Putamen (tissue), 1 donor: ENCODE results near the gene ARHGAP42.

Experiments used
- DNase-seq: peaks from one replicate; pipeline ENCODE4 v3.0.0-alpha.2; 2016; ENCODE audit warnings: low spot score

ARHGAP42 gene

DNA sequence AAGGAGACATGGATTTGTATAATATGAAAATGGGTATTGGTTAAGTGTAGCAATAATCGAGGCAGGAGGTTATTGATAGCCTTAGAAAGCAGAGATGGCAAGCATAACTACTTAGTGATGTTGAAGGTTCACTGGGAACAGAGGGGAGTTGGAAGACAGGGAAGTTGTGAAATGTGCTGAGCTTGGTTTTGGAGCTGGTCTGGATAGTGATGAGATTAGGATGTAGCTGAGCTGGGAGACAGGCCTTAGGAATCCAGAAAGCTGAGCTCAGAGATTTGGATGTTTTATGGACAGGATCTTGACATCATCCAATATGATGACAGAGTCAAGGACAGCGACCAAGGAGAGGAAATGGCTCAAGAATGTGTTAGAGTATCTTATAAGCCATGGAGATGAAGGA lies 113.1 kb downstream of the ARHGAP42 start:
- no peak for DNase-seq

DNA sequence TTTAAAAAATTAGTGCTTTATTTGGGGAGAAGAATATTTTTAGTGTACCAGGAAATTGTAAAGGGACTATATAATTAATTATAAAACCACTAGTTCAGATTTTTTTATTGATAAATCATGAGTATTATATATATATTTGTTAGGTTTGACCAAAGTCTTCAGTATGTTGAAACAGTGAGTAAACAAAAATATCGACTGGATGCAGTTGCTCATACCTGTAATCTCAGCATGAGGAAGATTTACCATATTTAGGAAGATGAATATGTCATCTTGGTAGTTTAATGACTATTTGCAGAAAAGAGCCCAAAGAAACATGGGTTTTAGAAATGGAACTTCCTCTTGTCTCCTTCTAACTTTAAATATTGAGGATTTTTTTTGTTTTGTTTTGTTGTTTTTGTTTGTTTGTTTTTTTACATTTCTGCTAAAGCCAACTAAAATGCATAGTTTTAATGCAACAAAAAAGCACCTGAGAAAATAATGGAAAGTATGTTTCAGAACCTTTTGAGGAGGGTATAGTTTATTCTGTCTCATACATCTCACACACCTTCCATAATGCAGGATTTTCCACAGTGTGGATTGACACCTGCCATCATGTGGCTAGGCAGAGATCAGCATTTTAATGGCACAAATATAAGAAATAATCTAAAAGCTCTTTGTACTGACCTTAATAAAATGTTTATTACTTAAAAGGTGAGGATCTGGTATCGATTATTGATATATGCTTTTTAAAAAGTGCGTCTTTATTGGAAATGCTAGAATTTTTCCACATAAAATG lies 114.3 kb downstream of the ARHGAP42 start:
- no peak for DNase-seq

DNA sequence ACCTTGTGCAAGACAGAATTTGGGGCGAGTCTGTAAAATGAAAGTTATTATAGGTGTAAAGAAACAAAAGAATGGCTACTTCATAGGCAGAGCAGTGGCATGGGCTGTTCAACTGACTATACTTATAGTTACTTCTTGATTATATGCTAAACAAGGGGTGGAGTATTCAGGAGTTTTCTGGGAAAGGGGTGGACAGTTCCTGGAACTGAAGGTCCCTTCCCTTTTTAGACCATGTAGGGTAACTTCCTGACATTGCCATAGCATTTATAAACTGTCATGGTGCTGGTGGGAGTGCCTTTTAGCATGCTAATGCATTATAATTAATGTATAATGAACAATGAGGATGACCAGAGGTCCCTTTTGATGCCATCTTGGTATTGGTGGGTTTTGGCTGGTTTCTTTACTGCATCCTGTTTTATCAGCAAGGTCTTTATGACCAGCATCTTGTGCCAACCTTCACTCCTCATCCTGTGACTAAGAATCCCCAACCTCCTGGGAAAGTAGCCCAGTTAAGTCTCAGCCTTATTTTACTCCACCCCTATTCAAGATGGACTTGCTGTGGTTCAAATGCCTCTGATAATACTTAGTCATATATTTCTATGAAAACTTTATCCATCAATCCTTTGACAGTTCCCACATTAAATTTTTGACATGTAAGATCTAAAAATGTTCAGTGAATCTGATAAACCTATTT lies 118.6 kb downstream of the ARHGAP42 start:
- DNase-seq = no peak

DNA sequence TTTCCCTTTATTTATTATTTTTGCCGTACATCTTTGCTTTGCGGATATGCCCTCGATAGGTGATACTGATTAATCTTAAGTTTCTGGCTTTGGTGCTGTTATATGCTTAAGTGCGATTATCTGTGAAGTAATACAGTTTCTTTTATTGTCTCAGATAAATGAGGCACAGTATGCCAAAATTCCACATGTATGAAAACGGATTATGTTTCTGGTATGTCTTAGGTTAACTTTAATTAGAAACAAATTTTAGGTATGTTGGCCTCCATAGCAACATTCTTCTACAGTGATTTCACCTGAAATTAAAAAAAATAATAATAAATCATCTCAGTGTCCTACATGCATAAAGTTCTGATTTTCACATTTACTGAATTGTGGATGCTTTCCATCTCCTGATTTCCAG lies 119.2 kb downstream of the ARHGAP42 start:
- no peak for DNase-seq

DNA sequence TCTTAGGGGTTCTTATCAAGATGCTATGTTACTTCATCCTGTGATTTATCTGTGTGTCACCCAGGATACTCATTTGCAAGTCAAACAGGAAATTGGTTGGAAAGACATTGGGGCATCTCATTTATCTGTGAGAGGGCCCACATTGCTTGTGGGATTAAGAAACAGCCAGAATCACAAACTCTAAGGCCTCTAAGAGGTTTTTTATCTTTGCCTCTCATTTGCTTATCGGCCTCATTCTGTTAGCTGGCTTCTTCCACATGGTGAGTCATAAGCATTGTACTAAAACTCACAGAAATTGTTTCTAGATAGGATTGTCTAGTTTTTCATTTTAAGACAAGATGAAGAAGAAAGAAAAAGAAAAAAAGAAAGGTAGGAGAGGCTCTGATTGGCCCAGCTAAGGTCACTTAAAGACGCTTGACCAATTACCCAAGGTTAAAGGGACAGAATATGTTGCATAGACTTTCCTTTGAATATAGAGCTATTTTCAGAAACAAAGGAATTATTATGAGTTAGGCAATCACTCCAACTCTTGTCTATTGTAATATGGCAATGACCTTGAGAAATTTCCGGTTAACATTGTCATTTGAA lies 121.9 kb downstream of the ARHGAP42 start:
- no peak for DNase-seq

DNA sequence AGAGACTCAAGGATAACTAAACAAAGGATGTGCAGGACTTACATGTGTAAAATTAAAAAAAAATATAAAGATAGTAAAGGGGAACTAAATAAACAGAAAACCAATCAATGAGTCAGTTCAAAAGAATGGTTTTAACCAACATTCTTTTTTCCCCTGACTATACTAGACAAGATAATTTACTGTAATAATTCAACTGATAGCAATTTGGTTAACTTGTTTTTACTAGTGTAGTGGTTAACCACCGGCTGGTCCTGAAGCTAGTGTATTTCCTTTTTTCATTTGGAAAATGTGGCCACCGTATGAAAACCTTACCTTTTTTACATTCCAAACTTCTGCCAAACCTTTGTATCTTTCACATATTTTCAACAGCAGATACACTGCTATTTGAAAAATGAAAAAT lies 123.1 kb downstream of the ARHGAP42 start:
- no peak for DNase-seq

DNA sequence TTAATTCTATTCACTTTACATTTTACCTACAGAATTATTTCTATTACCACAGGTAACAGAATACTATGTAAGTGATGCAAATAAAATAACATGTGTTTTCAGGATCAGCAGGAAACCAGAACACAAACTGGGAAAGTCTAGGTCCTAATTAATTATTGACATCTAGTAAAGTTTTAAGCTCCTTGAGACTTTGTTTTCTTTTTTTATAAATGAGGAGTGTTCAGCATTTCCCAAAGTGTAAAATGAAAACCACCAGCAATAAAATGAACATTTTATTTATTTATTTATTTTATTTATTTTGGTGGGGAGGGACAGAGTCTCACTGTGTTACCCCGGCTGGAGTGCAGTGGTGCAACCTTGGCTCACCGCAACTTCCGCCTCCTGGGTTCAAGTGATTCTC lies 123.6 kb downstream of the ARHGAP42 start:
- no peak for DNase-seq

DNA sequence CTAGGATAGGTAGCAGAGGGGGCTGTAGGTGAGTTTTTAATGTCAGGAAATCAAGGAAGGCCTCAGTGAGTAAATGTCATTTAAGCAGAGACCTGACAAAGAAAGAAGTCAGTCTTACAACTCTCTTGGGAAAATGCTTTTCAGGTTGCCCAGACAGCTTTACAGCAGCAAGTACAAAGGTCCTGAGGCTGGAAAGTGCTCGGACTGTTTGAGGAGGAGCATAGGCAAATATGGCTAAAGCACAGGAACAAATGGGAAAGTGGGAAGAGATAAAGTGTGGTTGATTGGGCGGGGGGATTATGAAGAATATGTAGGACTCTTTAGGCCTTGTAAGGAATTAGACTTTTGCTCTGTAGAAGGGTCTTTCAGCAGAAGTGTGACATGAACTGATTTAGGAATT lies 125.4 kb downstream of the ARHGAP42 start:
- DNase-seq = no peak

DNA sequence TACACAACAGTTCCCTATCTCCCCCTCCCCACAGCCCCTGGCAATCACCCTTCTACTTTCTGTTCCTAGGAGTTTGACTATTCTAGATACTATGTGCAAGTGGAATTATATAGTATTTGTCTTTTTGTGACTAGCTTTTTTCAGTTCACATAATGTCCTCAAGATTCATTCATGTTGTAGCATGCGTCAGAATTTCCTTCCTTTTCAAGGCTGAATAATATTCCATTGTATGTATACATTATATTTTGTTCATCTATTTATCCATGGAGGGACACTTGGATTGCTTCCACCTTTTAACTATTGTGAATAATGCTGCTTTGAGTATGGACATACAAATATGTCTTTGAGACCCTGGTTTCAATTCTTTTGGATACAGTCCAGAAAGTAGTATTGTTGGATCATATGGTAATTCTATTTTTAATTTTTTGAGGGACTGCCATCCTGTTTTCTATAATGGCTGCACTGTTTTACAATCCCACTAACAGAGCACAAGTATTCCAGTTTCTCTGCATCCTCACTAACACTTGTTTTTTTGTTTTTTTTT lies 128.8 kb downstream of the ARHGAP42 start:
- DNase-seq = no peak

DNA sequence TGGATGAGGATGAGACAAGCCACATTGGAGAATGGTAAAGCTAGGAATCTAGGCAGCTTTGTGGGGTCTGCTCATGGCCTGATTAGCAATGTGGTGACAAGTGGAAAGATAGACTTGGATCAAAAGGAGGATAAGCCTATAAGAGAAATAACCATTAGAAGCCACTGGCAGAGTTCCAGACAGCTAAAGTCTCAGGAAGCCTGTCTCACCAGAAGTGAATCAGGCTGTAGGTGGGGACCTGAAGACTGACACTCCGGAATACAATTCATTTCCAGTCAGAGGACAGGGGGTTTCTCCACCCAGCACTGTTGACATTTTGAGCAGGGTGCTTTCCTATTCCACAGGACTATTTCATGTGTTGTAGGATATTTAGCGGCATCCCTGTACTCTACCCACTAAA lies 129.7 kb downstream of the ARHGAP42 start:
- no peak for DNase-seq

DNA sequence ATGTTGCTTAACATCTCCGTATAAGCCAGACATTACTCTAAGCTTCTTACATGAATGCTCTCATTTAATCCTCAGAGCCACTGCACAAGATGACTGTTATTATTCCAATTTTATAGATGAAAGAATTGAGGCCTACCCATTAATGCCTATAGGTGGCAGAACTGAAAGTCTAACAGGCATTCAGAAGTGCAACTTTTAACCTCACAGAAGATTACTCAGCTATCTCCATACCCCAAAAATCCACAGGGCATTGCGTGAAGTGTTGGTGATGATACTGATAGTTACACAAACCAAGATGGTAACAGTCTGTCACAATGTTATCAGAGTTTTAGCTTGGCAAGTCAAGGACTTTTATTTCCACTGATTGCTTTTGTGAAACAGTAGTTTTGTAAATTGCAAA lies 130.5 kb downstream of the ARHGAP42 start:
- no peak for DNase-seq

DNA sequence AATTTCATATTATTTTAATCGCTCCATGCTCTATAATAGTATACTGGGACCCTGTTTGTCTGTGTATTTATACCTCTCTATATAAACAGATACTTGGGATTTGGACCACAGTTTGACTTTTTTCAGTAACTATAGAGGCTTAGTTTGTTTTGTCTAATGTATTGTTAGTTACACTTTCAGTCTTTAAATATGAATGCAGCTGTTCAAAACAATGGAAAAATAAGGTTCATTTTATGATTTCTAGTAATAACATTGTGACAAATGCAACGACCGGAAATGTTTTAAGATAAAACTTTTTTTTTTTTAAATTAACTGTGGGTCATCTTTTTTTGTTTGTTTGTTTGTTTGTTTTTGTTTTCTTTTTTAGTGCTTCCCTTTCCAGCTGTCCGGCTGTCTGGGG lies 133.5 kb downstream of the ARHGAP42 start:
- DNase-seq = no peak

DNA sequence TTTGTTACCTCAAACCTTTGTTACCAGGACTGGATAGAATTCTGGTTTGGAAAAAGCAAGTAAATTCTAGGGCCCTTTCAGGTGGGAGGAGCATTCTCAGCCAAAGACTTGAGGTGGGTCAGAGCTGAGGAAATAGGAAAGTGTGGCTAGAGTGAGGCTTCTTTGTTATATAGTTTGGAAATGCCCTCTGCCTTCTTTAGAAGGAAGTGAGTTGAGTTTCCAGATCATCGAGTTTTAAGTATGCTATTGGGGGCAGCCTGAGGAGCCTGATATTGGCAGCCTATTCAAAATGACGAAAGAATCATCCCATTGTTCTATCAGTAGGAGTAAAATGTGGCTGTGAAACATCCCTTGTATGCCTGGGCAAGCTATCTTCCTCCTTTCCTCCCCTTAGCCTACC lies 134.1 kb downstream of the ARHGAP42 start:
- no peak for DNase-seq

DNA sequence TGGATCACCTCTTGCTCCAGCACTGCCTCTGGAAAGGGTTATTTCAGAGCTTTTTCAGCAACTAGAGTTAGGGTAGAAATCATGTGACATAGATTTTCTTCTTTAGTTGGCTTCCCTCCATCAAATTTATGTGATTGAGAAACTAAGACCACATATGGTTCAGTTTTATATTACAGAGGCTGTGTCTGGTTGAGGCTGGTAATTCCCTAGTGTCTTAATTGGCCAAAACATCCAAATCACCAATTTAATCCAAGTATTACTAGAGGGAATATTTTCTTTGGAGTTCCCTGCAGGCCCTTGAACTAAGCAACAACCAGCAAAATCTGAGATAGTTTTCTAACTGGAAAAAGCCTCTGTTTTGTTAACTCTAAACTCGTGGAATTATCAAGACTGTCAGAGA lies 136.3 kb downstream of the ARHGAP42 start:
- DNase-seq = no peak

DNA sequence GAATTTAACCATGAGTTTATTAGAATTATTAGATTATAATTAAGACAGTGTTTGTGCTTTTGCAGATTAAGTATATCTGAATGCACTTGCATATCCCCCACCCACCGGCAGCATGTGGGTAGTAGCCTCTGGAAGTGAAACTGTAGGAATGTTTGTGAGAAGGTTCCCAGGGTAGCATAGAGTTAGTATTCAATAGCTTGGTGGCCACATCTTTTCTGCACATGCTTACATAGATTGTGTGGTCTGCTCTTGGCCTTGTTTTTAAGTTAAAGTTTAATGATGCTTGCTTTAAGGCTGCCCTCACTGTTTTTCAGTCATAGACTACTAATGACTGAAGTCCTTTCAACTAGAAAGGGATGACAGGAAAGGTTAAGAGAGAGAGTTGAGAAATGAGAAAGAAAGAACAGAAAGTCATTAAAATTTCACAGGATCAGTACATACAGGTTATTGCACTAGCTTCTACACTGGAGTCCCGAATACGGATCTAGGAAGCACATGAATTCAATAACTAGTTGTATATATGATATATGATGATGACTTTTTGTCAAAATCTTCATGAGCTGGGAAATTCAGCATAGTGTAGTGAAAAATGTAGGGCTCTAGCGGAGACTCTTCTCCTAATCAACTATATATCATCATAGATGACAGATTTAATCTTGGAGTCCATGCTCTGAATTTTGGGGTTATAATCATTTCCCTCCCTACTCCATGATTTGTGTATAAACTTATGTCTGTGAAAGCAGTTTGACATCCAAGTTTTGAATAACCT lies 137.1 kb downstream of the ARHGAP42 start:
- DNase-seq = no peak

DNA sequence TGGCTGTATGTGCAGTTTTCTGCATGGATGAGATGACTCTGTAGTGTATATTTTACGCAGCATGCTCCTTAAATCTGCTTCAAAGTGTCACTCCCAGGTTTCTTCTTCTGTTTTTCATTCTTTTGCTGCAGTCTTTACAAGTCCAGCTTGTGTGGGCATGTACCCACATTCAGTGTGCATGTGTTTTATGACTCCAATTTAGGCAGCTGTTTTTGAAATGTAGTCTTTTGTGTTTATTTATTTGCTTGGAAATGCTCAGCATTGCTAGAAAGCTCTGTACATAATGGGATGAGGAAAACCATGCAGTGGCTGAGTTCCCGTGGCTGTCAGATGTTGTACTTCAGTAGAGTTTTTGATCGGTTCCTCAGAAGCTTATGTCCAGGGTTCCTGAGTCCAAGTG lies 138.5 kb downstream of the ARHGAP42 start:
- no peak for DNase-seq

DNA sequence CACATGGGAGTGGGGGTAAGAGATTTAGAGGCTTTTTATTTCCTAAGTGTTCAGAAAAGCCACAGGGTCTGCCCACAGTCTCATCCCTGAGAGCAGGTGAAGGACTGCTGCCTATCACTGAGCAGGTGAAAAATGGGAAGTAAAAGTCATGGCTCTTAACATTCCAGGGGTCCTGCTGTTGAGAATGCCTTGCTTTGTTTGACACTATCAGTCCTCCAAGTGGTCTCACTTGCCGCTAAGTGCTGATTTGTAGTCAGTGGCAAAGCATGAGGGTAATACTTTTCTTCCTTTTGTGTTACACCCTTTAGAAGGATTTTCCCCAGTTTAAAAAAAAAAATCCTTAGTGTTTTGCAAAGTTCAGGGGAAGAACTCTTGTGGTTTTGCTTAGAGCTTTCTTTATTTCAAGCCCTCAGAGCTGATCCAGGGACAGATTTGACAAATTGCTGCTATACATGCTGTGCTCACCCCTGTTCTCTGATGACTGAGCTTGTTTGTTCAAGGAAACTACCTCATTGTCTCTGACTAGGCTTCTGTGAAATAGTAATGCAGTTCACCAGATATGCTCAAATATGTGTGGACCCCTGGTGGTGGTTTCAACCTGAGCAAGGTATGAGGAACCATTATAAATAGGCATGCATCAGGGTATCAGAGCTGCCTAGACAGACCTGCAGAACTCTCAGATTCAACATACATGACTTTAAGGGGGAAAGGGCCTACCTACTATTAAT lies 141.0 kb downstream of the ARHGAP42 start:
- no peak for DNase-seq

DNA sequence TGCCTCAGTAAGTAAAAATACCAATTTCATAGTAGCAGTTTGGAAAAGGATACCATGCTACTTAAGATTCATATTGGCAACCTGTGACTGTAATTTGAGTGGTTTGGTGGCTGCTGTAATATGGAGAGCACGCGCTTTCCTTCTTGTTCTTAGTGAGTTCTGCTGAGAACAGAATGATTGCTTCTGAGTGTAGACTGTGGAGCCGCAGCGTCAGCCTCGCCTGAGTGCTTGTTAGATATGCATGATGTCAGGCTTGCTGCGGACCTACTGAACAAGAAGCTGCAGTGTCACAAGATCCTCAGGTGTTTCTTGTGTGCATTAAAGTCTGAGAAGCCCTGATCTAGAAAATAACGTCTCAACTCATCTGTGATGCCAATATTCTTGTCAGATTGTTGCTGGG lies 143.2 kb downstream of the ARHGAP42 start:
- no peak for DNase-seq

DNA sequence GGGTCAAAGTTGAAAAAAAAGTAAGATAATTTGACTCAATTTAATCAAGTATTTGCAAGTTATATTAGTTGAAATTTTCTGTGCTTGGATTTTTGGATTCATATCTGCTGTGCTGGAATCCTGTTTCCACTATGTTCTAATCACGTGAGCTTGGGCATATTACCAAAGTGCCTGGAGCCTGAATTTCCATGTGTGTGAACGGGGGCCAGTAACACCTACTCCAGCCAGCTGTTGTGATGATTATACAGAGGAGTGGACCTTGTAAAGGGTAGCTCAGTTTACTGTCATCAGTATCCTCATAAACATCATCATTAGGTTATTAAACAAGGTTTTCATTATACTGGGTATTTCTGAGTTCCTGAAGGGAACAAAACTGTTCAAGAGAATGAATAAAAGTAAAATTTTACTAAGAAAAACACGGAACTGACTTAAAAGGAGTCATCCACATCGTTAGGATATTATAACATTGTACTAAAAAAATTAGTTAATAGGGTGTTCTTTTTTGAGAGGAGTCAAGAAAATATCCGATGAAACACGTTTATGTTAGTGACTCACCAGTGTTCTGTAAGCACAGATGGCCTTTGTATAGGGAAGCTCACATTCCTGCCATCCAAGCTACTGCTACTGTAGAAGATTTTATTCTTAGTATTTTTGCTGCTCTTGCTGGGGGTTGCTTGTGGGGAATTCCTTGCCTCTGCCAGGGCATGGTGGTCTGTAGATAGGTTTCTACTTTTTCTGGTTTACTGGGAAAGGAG lies 144.1 kb downstream of the ARHGAP42 start:
- DNase-seq = no peak

DNA sequence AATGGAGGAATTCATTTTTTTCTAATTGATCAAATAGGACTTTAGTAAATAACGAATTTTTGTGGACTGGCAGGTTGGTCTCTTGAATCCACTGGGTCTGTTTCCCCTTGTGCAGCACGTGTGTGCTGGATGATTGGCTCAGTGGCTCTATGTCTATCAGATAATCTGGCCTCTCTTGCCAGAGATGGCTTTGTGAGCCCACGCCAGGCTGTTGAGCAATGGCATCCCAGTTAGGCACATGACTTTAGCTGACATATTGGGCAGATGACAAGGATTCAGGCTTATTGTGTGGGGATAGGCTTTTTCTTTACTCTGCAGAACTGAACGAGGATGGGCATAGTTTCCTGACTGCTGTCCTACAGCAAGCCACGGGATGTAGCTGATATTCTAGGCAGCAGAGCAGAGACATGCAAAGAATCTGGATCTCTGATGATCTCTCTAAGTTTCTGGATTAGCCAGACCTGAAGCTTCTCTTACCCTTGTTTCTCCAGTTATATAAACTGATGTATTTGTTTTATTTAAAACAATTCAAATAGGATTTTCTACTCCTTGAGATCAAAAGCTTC lies 144.9 kb downstream of the ARHGAP42 start:
- no peak for DNase-seq

DNA sequence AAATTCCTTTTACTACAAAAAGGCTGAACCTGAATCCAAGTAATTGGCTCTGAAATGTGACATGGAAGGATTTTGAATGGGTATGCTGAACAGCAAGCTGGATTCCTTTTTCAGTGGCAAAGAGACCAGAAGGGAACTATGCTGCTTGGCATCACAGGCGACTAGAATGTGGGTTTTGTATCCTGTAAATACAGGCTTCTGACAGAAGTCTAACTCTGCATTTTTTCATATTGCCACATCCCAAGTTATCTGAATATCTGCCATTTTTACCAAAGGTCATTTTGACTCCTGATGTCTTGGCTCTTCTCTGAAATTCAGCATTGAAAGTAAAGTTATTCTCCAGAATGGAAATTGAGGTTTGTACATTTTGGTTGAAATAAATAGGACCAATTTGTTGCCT lies 145.7 kb downstream of the ARHGAP42 start:
- DNase-seq = no peak
